K562 (cell line): ENCODE data around the gene DGCR8. TPM values are rescaled to one million over a fixed set of nuclear protein-coding genes. Genes with fewer than 3 reads are reported as not detected.
A peak's percentile ranks its signal among the peaks of the same experiment; 100 is the strongest.

ENCODE experiments used
- HOXB6 ChIP-seq: fragments of 250-450 bp; sonication (Bioruptor Pico); IDR thresholded peaks from 2 replicates; pipeline ENCODE4 v1.5.1; 2022; ENCODE audit warnings: mild to moderate bottlenecking, borderline replicate concordance
- KAT2B ChIP-seq: IDR thresholded peaks from one replicate; pipeline ENCODE4 v1.6.1; 2012; ENCODE audit warnings: low read depth, mild to moderate bottlenecking, control low read depth, inconsistent platforms, low read length, moderate library complexity
- MBD2 ChIP-seq: sonication (generic); IDR thresholded peaks from 2 replicates; pipeline ENCODE4 v1.6.1; 2016; ENCODE audit warnings: low read depth, borderline replicate concordance
- MTA1 ChIP-seq: fragments of 450-650 bp; IDR thresholded peaks from 2 replicates; pipeline ENCODE4 v1.6.1; 2017; ENCODE audit warnings: borderline replicate concordance
- MYBL2 ChIP-seq, 2 experiments: fragments of 450-650 bp in 1 of 2; sonication (generic) in 1 of 2; formaldehyde crosslinking in 1 of 2; IDR thresholded peaks; 2 replicates each; pipeline versions ENCODE4 v1.6.1 to v1.8.1; 2017 to 2022; ENCODE audit warnings: borderline replicate concordance in 1 of 2, inconsistent platforms in 1 of 2, low read depth in 1 of 2, mild to moderate bottlenecking in 1 of 2, missing genetic modification reagents in 1 of 2, moderate library complexity in 1 of 2
- ZKSCAN1 ChIP-seq: fragments of 150-350 bp; IDR thresholded peaks from 2 replicates; pipeline ENCODE4 v1.6.1; 2016; ENCODE audit warnings: low read depth, low read length
- ZNF143 ChIP-seq: sonication (generic); formaldehyde crosslinking; IDR thresholded peaks from 2 replicates; pipeline ENCODE4 v1.9.0; 2022; ENCODE audit warnings: mild to moderate bottlenecking, missing genetic modification reagents
- polyA plus RNA-seq, 8 experiments: library from polyadenylated mRNA; depleted of rRNA in 4 of 8; stranded (reverse) in 5 of 8; unstranded in 3 of 8; fragments of >200 nt; fragmentation: Nextera tagmentation in 2 of 8; fragmentation: Illumina TruSeq in 1 of 8; extraction: Ambion mirVana in 2 of 8; extraction: Trizol in 1 of 8; gene quantifications; 2 replicates each; pipeline versions ENCODE4 v1.2.1 to v1.2.3, GENCODE V29; 2011 to 2014; ENCODE audit warnings: inconsistent platforms in 1 of 8, missing spikeins in 1 of 8
- total RNA-seq, 7 experiments: library from RNA; depleted of rRNA in 6 of 7; stranded (reverse); fragments of >200 nt in 6 of 7; fragmentation: Illumina TruSeq in 2 of 7; extraction: Trizol in 2 of 7; gene quantifications; 2 replicates each; pipeline versions ENCODE4 v1.2.1 to v1.2.3, GENCODE V29; 2011 to 2021; ENCODE audit warnings: low replicate concordance in 1 of 7
- TF ChIP-seq, protein P1 (sequence below), 2 experiments: fragments of 450-650 bp; formaldehyde crosslinking in 1 of 2; IDR thresholded peaks; 2 replicates each; pipeline versions ENCODE4 v1.4.0 to v1.6.1; 2014 to 2020; ENCODE audit warnings: mild to moderate bottlenecking in 2 of 2, borderline replicate concordance in 1 of 2, low read depth in 1 of 2
- TF ChIP-seq, protein P2 (sequence below): fragments of 450-650 bp; IDR thresholded peaks from 2 replicates; pipeline ENCODE4 v1.6.1; 2016; ENCODE audit warnings: low read depth

The DGCR8 gene
- total and polyA plus RNA-seq, 9 of the 15 experiments (the other 6 are each of a cell fraction or from before 2014, with no cell fraction given) = 5.9 to 144 (median 80.1) TPM

DNA sequence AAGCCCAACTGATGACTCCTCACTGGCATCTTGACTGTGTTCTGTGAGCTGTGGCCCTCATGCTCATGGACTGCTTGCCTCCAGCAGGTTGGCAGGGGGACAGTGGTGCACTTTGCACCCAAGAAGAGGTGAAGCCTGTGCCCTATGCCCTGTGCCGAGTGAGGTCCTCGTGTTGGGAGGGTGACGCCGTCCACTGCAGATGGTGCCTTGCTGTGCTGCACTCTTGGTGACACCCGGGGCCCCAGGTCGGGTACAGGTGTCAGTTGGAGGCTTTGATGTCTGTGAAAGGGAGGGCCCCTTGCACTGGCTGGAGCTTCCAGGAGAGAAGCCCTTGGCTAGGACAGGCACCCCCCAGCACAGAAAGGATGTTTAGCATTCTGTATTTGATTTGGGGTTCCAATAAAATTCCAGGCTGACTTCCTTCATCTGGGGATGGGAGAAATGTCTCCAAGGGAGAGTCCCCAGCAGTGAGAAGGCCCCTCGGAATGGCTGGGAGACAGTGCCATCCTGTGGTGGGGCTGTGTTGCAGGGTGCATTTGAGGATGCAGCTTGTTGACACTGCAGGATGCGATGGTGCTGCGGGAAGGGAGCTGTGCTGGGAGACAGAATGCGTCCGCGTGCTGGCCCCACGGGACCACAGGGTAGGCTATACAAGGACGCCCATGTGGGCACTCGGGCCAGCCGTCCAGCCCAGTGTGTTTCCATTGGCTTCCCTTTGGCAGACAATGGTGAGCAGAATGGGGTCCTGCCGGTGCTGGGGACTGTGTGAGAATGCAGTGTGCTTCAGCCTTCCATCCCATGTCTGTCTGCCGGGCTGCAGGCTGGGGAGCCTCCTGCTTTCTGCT, 49.1 kb downstream of the DGCR8 start (continued):
- TF ChIP-seq, protein P1, sequence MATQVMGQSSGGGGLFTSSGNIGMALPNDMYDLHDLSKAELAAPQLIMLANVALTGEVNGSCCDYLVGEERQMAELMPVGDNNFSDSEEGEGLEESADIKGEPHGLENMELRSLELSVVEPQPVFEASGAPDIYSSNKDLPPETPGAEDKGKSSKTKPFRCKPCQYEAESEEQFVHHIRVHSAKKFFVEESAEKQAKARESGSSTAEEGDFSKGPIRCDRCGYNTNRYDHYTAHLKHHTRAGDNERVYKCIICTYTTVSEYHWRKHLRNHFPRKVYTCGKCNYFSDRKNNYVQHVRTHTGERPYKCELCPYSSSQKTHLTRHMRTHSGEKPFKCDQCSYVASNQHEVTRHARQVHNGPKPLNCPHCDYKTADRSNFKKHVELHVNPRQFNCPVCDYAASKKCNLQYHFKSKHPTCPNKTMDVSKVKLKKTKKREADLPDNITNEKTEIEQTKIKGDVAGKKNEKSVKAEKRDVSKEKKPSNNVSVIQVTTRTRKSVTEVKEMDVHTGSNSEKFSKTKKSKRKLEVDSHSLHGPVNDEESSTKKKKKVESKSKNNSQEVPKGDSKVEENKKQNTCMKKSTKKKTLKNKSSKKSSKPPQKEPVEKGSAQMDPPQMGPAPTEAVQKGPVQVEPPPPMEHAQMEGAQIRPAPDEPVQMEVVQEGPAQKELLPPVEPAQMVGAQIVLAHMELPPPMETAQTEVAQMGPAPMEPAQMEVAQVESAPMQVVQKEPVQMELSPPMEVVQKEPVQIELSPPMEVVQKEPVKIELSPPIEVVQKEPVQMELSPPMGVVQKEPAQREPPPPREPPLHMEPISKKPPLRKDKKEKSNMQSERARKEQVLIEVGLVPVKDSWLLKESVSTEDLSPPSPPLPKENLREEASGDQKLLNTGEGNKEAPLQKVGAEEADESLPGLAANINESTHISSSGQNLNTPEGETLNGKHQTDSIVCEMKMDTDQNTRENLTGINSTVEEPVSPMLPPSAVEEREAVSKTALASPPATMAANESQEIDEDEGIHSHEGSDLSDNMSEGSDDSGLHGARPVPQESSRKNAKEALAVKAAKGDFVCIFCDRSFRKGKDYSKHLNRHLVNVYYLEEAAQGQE (IDR thresholded peaks at IDR 0.05; ENCODE audit: borderline replicate concordance) = peak; percentile 90
- TF ChIP-seq, protein P1 (CRISPR knock-in tag; IDR thresholded peaks at IDR 0.05; ENCODE audit: low read depth) = peak; percentile 83
- 0 out of 2 replicates have a peak, but pooled peaks have one; percentile 3 for TF ChIP-seq HOXB6 (CRISPR knock-in tag)
- peak; percentile 21 for TF ChIP-seq KAT2B
- no peak for TF ChIP-seq MYBL2 (IDR thresholded peaks at IDR 0.05; ENCODE audit: low read depth)
- no peak for TF ChIP-seq MYBL2 (CRISPR knock-in tag; IDR thresholded peaks at IDR 0.05; ENCODE audit: borderline replicate concordance)
- TF ChIP-seq, protein P2, sequence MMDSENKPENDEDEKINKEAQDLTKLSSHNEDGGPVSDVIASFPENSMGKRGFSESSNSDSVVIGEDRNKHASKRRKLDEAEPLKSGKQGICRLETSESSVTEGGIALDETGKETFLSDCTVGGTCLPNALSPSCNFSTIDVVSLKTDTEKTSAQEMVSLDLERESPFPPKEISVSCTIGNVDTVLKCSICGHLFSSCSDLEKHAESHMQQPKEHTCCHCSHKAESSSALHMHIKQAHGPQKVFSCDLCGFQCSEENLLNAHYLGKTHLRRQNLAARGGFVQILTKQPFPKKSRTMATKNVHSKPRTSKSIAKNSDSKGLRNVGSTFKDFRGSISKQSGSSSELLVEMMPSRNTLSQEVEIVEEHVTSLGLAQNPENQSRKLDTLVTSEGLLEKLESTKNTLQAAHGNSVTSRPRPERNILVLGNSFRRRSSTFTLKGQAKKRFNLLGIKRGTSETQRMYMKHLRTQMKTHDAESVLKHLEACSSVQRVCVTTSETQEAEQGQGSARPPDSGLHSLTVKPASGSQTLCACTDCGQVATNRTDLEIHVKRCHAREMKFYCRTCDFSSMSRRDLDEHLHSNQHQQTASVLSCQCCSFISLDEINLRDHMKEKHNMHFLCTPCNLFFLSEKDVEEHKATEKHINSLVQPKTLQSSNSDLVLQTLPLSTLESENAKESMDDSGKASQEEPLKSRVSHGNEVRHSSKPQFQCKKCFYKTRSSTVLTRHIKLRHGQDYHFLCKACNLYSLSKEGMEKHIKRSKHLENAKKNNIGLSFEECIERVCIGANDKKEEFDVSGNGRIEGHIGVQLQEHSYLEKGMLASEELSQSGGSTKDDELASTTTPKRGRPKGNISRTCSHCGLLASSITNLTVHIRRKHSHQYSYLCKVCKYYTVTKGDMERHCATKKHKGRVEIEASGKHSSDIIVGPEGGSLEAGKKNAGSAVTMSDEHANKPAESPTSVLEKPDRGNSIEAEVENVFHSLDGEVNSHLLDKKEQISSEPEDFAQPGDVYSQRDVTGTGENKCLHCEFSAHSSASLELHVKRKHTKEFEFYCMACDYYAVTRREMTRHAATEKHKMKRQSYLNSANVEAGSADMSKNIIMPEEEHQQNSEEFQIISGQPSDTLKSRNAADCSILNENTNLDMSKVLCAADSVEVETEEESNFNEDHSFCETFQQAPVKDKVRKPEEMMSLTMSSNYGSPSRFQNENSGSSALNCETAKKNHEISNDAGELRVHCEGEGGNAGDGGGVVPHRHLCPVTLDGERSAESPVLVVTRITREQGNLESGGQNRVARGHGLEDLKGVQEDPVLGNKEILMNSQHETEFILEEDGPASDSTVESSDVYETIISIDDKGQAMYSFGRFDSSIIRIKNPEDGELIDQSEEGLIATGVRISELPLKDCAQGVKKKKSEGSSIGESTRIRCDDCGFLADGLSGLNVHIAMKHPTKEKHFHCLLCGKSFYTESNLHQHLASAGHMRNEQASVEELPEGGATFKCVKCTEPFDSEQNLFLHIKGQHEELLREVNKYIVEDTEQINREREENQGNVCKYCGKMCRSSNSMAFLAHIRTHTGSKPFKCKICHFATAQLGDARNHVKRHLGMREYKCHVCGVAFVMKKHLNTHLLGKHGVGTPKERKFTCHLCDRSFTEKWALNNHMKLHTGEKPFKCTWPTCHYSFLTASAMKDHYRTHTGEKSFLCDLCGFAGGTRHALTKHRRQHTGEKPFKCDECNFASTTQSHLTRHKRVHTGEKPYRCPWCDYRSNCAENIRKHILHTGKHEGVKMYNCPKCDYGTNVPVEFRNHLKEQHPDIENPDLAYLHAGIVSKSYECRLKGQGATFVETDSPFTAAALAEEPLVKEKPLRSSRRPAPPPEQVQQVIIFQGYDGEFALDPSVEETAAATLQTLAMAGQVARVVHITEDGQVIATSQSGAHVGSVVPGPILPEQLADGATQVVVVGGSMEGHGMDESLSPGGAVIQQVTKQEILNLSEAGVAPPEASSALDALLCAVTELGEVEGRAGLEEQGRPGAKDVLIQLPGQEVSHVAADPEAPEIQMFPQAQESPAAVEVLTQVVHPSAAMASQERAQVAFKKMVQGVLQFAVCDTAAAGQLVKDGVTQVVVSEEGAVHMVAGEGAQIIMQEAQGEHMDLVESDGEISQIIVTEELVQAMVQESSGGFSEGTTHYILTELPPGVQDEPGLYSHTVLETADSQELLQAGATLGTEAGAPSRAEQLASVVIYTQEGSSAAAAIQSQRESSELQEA = no peak
- TF ChIP-seq ZNF143 (CRISPR knock-in tag) = no peak
- TF ChIP-seq MTA1 = no peak
- peak; percentile 37; the same call in 1 of the 2 replicates for TF ChIP-seq ZKSCAN1
- no peak for TF ChIP-seq MBD2
